DMS 273 treated with DMSO at 0.1 percent for 48 hours (cell line): Measurements from ENCODE around the gene PTF1A.
"Not testable (repeated sequence)": the region's sequence is repeated elsewhere in the genome, so short reads cannot be mapped to it uniquely, and the experiment has no call there.

Source experiments
- DNase-seq: peaks from one replicate; lab custom pipeline; 2025; lab: John Stamatoyannopoulos, UW

The PTF1A gene

GRCh38 chr10:23204773-23205172, 12.7 kb downstream of the PTF1A start:
- DNase-seq = no peak

- DNase-seq = no peak
Observed at GRCh38 chr10:23205972-23206642, 14.0 kb downstream of the PTF1A start.

- no peak for DNase-seq
Observed at GRCh38 chr10:23217471-23217870, 25.4 kb downstream of the PTF1A start.

GRCh38 chr10:23230582-23230981, 38.5 kb downstream of the PTF1A start:
- no peak for DNase-seq

- DNase-seq = no peak
Observed at GRCh38 chr10:23238015-23238414, 45.9 kb downstream of the PTF1A start.

GRCh38 chr10:23241779-23242178, 49.7 kb downstream of the PTF1A start:
- not testable (repeated sequence) for DNase-seq
